CD8-positive, alpha-beta memory T cell (primary cell): ENCODE data around the gene HMCN2. TPM values are rescaled to one million over a fixed set of nuclear protein-coding genes. Genes with fewer than 3 reads are reported as not detected.

ENCODE experiments used
- CTCF ChIA-PET: fragments of 350-600 bp; sonication (Branson Sonifier 250); formaldehyde crosslinking; loops from one replicate; lab custom pipeline; 2021; ENCODE audit warnings: antibody characterized with exemption; lab: Charles Lee
- POLR2A ChIA-PET: fragments of 350-600 bp; sonication (Branson Sonifier 250); formaldehyde crosslinking; loops from one replicate; lab custom pipeline; 2021; ENCODE audit warnings: antibody characterized with exemption; lab: Charles Lee
- DNase-seq, 5 donors: peaks; one replicate each; pipeline versions ENCODE4 v3.0.0 to v3.0.0-alpha.2; 2020 to 2022; ENCODE audit warnings: mixed read lengths in 1 of 5
- H3K27ac ChIP-seq: one replicate; pipeline ENCODE4 v1.7.0; 2013; ENCODE audit warnings: low read depth, mild to moderate bottlenecking, low read length, moderate library complexity
- H3K27me3 ChIP-seq: 2 replicates; pipeline ENCODE4 v1.7.0; 2013; ENCODE audit warnings: low read length, mild to moderate bottlenecking; ENCODE audit not compliant: insufficient read depth, poor library complexity, severe bottlenecking
- H3K36me3 ChIP-seq: 2 replicates; pipeline ENCODE4 v1.7.0; 2013; ENCODE audit warnings: mild to moderate bottlenecking, low read length, moderate library complexity; ENCODE audit not compliant: insufficient read depth
- H3K4me1 ChIP-seq: 2 replicates; pipeline ENCODE4 v1.7.0; 2013; ENCODE audit warnings: mild to moderate bottlenecking, low read length, moderate library complexity; ENCODE audit not compliant: insufficient read depth
- H3K4me3 ChIP-seq: 2 replicates; pipeline ENCODE4 v1.7.0; 2013; ENCODE audit warnings: mild to moderate bottlenecking, low read length
- H3K9me3 ChIP-seq: 2 replicates; pipeline ENCODE4 v1.7.0; 2013; ENCODE audit warnings: mild to moderate bottlenecking, low read length
- H3K27ac Mint-ChIP-seq, 8 donors: one replicate each; pipeline ENCODE4 v1.8.0; 2020 to 2021; ENCODE audit warnings: mixed read lengths in 8 of 8, mild to moderate bottlenecking in 6 of 8, inconsistent platforms in 3 of 8, moderate library complexity in 3 of 8
- H3K27me3 Mint-ChIP-seq, 2 donors: one replicate each; pipeline ENCODE4 v1.8.0; 2020 to 2021; ENCODE audit warnings: mixed read lengths in 2 of 2, mild to moderate bottlenecking in 1 of 2, moderate library complexity in 1 of 2
- H3K36me3 Mint-ChIP-seq, 3 donors: one replicate each; pipeline ENCODE4 v1.8.0; 2020 to 2021; ENCODE audit warnings: mixed read lengths in 3 of 3, inconsistent platforms in 1 of 3, mild to moderate bottlenecking in 1 of 3
- H3K4me1 Mint-ChIP-seq, 3 donors: one replicate each; pipeline ENCODE4 v1.8.0; 2020 to 2021; ENCODE audit warnings: mixed read lengths in 3 of 3, inconsistent platforms in 1 of 3, mild to moderate bottlenecking in 1 of 3
- H3K4me3 Mint-ChIP-seq, 7 donors: one replicate each; pipeline ENCODE4 v1.8.0; 2020 to 2021; ENCODE audit warnings: mixed read lengths in 7 of 7, mild to moderate bottlenecking in 6 of 7, moderate library complexity in 4 of 7, inconsistent platforms in 2 of 7
- H3K9me3 Mint-ChIP-seq, 5 donors: one replicate each; pipeline ENCODE4 v1.8.0; 2020 to 2022; ENCODE audit warnings: mixed read lengths in 5 of 5, mild to moderate bottlenecking in 3 of 5, moderate library complexity in 2 of 5, inconsistent platforms in 1 of 5
- polyA plus RNA-seq: library from polyadenylated mRNA; unstranded; fragments of 300-500 nt; fragmentation: Illumina TruSeq; gene quantifications from one replicate; pipeline ENCODE4 v1.2.3, GENCODE V29; 2021
- total RNA-seq, 2 experiments: library from RNA; stranded (reverse); gene quantifications; one replicate each; pipeline ENCODE4 v1.2.3, GENCODE V29; 2021

HMCN2 gene
- total and polyA plus RNA-seq, 3 experiments from 2014 or later: not detected

- H3K4me3 Mint-ChIP-seq: no peak overlapping the region
- H3K4me3 ChIP-seq: no peak overlapping the region
Measured at GRCh38 chr9:130461218-130461630, 195.7 kb downstream of the HMCN2 start.

GRCh38 chr9:130461731-130462130 lies 196.2 kb downstream of the HMCN2 start:
- H3K27me3 Mint-ChIP-seq: peaks cover 19 to 20% of the 10 kb centered on the region in 2 donors
- Histone ChIP-seq H3K4me3 (no peak overlapping the region), H3K27me3 (peaks cover 3% of the 10 kb centered on the region), H3K36me3 (no peaks in the 10 kb centered on the region), H3K4me1 (no peaks in the 10 kb centered on the region), H3K9me3 (no peaks in the 10 kb centered on the region), H3K27ac (no peak overlapping the region)
- no peaks in the 10 kb centered on the region for H3K36me3 Mint-ChIP-seq
- no peak overlapping the region for H3K27ac Mint-ChIP-seq
- H3K4me3 Mint-ChIP-seq: no peak overlapping the region
- ChIA-PET POLR2A (no interaction called here), CTCF (interaction anchor here (0.7 to 4.3 kb wide), 6 partner anchors 10 to 585 kb away, joined by 3 to 34 read pairs (median 4); no protein-coding TSS in a partner anchor)
- no peak for DNase-seq
- no peaks in the 10 kb centered on the region for H3K4me1 Mint-ChIP-seq
- no peaks in the 10 kb centered on the region for H3K9me3 Mint-ChIP-seq

More at GRCh38 chr9:130461218-130461630, 195.7 kb downstream of the HMCN2 start:
- Mint-ChIP-seq H3K27ac (no peak overlapping the region), H3K4me1 (no peaks in the 10 kb centered on the region), H3K27me3 (peaks cover 14 to 20% of the 10 kb centered on the region in 2 donors), H3K36me3 (no peaks in the 10 kb centered on the region), H3K9me3 (no peaks in the 10 kb centered on the region)
- Histone ChIP-seq H3K27me3 (peaks cover 3% of the 10 kb centered on the region), H3K36me3 (no peaks in the 10 kb centered on the region), H3K27ac (no peak overlapping the region), H3K4me1 (no peaks in the 10 kb centered on the region), H3K9me3 (no peaks in the 10 kb centered on the region)
- peak; percentile 49 to 76 (median 62) for DNase-seq
- ChIA-PET CTCF (interaction anchor here (0.6 to 3.2 kb wide), 10 partner anchors 8 to 403 kb away, joined by 3 to 27 read pairs (median 4); partner anchors contain the start of gene EXOSC2), POLR2A (no interaction called here)

GRCh38 chr9:130462685-130463540 lies 197.4 kb downstream of the HMCN2 start:
- H3K9me3 Mint-ChIP-seq: no peaks in the 10 kb centered on the region
- POLR2A ChIA-PET: no interaction called here
- CTCF ChIA-PET: interaction anchor here (0.9 to 4.3 kb wide), 4 partner anchors 8 to 584 kb away, joined by 3 to 34 read pairs (median 4); no protein-coding TSS in a partner anchor

GRCh38 chr9:130463763-130464745 lies 198.5 kb downstream of the HMCN2 start:
- H3K27me3 Mint-ChIP-seq: peaks cover 33% of the 10 kb centered on the region in 2 donors
- H3K27ac Mint-ChIP-seq: no peak overlapping the region
- H3K27ac ChIP-seq: no peak overlapping the region
- H3K4me1 ChIP-seq: no peaks in the 10 kb centered on the region
- no peaks in the 10 kb centered on the region for H3K36me3 ChIP-seq
- no peak for DNase-seq
- H3K9me3 Mint-ChIP-seq: no peaks in the 10 kb centered on the region
- H3K27me3 ChIP-seq: peaks cover 7% of the 10 kb centered on the region
- no peak overlapping the region for H3K4me3 ChIP-seq
- peaks cover 0 to 2% (median 0%) of the 10 kb centered on the region in 3 donors for H3K4me1 Mint-ChIP-seq
- H3K9me3 ChIP-seq: no peaks in the 10 kb centered on the region
- no peaks in the 10 kb centered on the region for H3K36me3 Mint-ChIP-seq
- ChIA-PET POLR2A (interaction anchor here (0.7 kb wide), 1 partner anchor 402 kb away, joined by 7 read pairs; no protein-coding TSS in a partner anchor), CTCF (interaction anchor here (2.4 to 4.3 kb wide), 2 partner anchors 11 to 217 kb away, joined by 6 to 34 read pairs; no protein-coding TSS in a partner anchor)
- H3K4me3 Mint-ChIP-seq: no peak overlapping the region

More at GRCh38 chr9:130462685-130463540, 197.4 kb downstream of the HMCN2 start:
- H3K4me1 Mint-ChIP-seq: peaks cover 0 to 2% (median 0%) of the 10 kb centered on the region in 3 donors
- no peaks in the 10 kb centered on the region for H3K36me3 ChIP-seq
- H3K27me3 ChIP-seq: peaks cover 6% of the 10 kb centered on the region
- H3K4me3 ChIP-seq: no peak overlapping the region
- H3K4me3 Mint-ChIP-seq: no peak overlapping the region
- H3K27ac ChIP-seq: no peak overlapping the region
- no peak for DNase-seq
- no peaks in the 10 kb centered on the region for H3K9me3 ChIP-seq
- H3K27me3 Mint-ChIP-seq: peaks cover 30 to 31% of the 10 kb centered on the region in 2 donors
- no peak overlapping the region for H3K27ac Mint-ChIP-seq
- H3K4me1 ChIP-seq: no peaks in the 10 kb centered on the region
- no peaks in the 10 kb centered on the region for H3K36me3 Mint-ChIP-seq

GRCh38 chr9:130465383-130466096 lies 200.0 kb downstream of the HMCN2 start:
- no peaks in the 10 kb centered on the region for H3K36me3 Mint-ChIP-seq
- H3K9me3 Mint-ChIP-seq: no peaks in the 10 kb centered on the region
- peaks cover 0 to 2% (median 0%) of the 10 kb centered on the region in 3 donors for H3K4me1 Mint-ChIP-seq
- Histone ChIP-seq H3K9me3 (no peaks in the 10 kb centered on the region), H3K36me3 (no peaks in the 10 kb centered on the region), H3K27ac (no peak overlapping the region), H3K4me3 (no peak overlapping the region), H3K27me3 (peaks cover 7% of the 10 kb centered on the region), H3K4me1 (no peaks in the 10 kb centered on the region)
- H3K27ac Mint-ChIP-seq: no peak overlapping the region
- DNase-seq: no peak
- POLR2A ChIA-PET: no interaction called here
- no peak overlapping the region for H3K4me3 Mint-ChIP-seq
- CTCF ChIA-PET: interaction anchor here (1.5 to 4.3 kb wide), 3 partner anchors 9 to 218 kb away, joined by 4 to 34 read pairs (median 6); no protein-coding TSS in a partner anchor
- peaks cover 30 to 31% of the 10 kb centered on the region in 2 donors for H3K27me3 Mint-ChIP-seq

- H3K9me3 ChIP-seq: no peaks in the 10 kb centered on the region
- H3K4me1 ChIP-seq: no peaks in the 10 kb centered on the region
- no peaks in the 10 kb centered on the region for H3K9me3 Mint-ChIP-seq
- H3K27me3 Mint-ChIP-seq: peaks cover 29 to 40% of the 10 kb centered on the region in 2 donors
- ChIA-PET POLR2A (no interaction called here), CTCF (interaction anchor here (1.5 kb wide), 1 partner anchor 217 kb away, joined by 4 read pairs; no protein-coding TSS in a partner anchor)
- no peak for DNase-seq
- H3K36me3 Mint-ChIP-seq: no peaks in the 10 kb centered on the region
- H3K27ac ChIP-seq: no peak overlapping the region
- H3K4me3 Mint-ChIP-seq: no peak overlapping the region
- peaks cover 6% of the 10 kb centered on the region for H3K27me3 ChIP-seq
- no peak overlapping the region for H3K27ac Mint-ChIP-seq
- no peaks in the 10 kb centered on the region for H3K36me3 ChIP-seq
- peaks cover 0 to 2% (median 0%) of the 10 kb centered on the region in 3 donors for H3K4me1 Mint-ChIP-seq
- H3K4me3 ChIP-seq: no peak overlapping the region
Measured at GRCh38 chr9:130466537-130467217, 201.1 kb downstream of the HMCN2 start.

- POLR2A ChIA-PET: no interaction called here
- no peak overlapping the region for H3K27ac Mint-ChIP-seq
Measured at GRCh38 chr9:130467316-130467715, 201.8 kb downstream of the HMCN2 start.

More at GRCh38 chr9:130467316-130467715, 201.8 kb downstream of the HMCN2 start:
- H3K9me3 ChIP-seq: no peaks in the 10 kb centered on the region
- no peak overlapping the region for H3K4me3 Mint-ChIP-seq
- H3K4me3 ChIP-seq: no peak overlapping the region
- no peaks in the 10 kb centered on the region for H3K4me1 ChIP-seq
- H3K27ac ChIP-seq: no peak overlapping the region
- H3K36me3 Mint-ChIP-seq: no peaks in the 10 kb centered on the region
- no peaks in the 10 kb centered on the region for H3K36me3 ChIP-seq
- CTCF ChIA-PET: no interaction called here
- no peaks in the 10 kb centered on the region for H3K9me3 Mint-ChIP-seq
- peaks cover 4% of the 10 kb centered on the region for H3K27me3 ChIP-seq
- peaks cover 29 to 43% of the 10 kb centered on the region in 2 donors for H3K27me3 Mint-ChIP-seq
- no peak for DNase-seq
- peaks cover 0 to 2% (median 0%) of the 10 kb centered on the region in 3 donors for H3K4me1 Mint-ChIP-seq
